HEK293 (cell line): Measurements from ENCODE around the gene CRABP2.

Experiments
- CTCF ChIA-PET: fragments of 350-600 bp; formaldehyde crosslinking; extraction: SDS; loops from one replicate; lab custom pipeline; 2021; ENCODE audit warnings: antibody characterized with exemption; lab: Yijun Ruan, JAX
- POLR2A ChIA-PET: fragments of 300-600 bp; formaldehyde crosslinking; extraction: SDS; loops from one replicate; lab custom pipeline; 2020; ENCODE audit warnings: antibody characterized with exemption, inconsistent platforms; lab: Yijun Ruan, JAX
- H3K27ac ChIP-seq: fragments of 200-500 bp; sonication (Bioruptor generic); 2 replicates; pipeline ENCODE4 v1.5.1; 2014; ENCODE audit warnings: low read depth, low read length, control low read depth, inconsistent platforms; ENCODE audit errors: extremely low read depth
- H3K36me3 ChIP-seq, 2 experiments: fragments of 200-500 bp in 1 of 2; sonication (Bioruptor generic) in 1 of 2; 1 replicate in 1 of 2; 2 replicates in 1 of 2; pipeline ENCODE4 v1.5.1; 2014 to 2017; ENCODE audit warnings: inconsistent platforms in 2 of 2, low read length in 2 of 2; ENCODE audit not compliant: control insufficient read depth in 2 of 2, insufficient read depth in 1 of 2
- H3K4me1 ChIP-seq: fragments of 200-500 bp; sonication (Bioruptor generic); 2 replicates; pipeline ENCODE4 v1.5.1; 2014; ENCODE audit warnings: mild to moderate bottlenecking, low read length, inconsistent platforms; ENCODE audit not compliant: control insufficient read depth, insufficient read depth
- H3K4me3 ChIP-seq: 2 replicates; pipeline ENCODE4 v1.5.1; 2011; ENCODE audit warnings: low read depth, mild to moderate bottlenecking, control low read depth, low read length, moderate library complexity
- H3K9me3 ChIP-seq: fragments of 200-500 bp; sonication (Bioruptor generic); 2 replicates; pipeline ENCODE4 v1.5.1; 2014; ENCODE audit warnings: low read depth, low read length, inconsistent platforms; ENCODE audit not compliant: control insufficient read depth, insufficient read depth
- GLIS1 ChIP-seq: fragments of 450-650 bp; formaldehyde crosslinking; IDR thresholded peaks from 2 replicates; pipeline ENCODE4 v1.5.1; 2016; ENCODE audit warnings: missing biosample characterization, missing genetic modification characterization
- GLIS2 ChIP-seq: fragments of 450-650 bp; formaldehyde crosslinking; IDR thresholded peaks from 2 replicates; pipeline ENCODE4 v1.5.1; 2016; ENCODE audit warnings: missing biosample characterization, missing genetic modification characterization
- KLF1 ChIP-seq: fragments of 450-650 bp; formaldehyde crosslinking; IDR thresholded peaks from 2 replicates; pipeline ENCODE4 v1.5.1; 2016; ENCODE audit warnings: missing biosample characterization, missing genetic modification characterization
- OSR2 ChIP-seq: fragments of 450-650 bp; formaldehyde crosslinking; IDR thresholded peaks from 2 replicates; pipeline ENCODE4 v1.5.1; 2016; ENCODE audit warnings: missing biosample characterization, missing genetic modification characterization
- ZBTB17 ChIP-seq: fragments of 450-650 bp; formaldehyde crosslinking; IDR thresholded peaks from 2 replicates; pipeline ENCODE4 v1.5.1; 2016; ENCODE audit warnings: missing biosample characterization, missing genetic modification characterization
- ZBTB48 ChIP-seq: fragments of 450-650 bp; formaldehyde crosslinking; IDR thresholded peaks from 2 replicates; pipeline ENCODE4 v1.5.1; 2016; ENCODE audit warnings: missing biosample characterization, missing genetic modification characterization
- ZBTB8A ChIP-seq: fragments of 450-650 bp; formaldehyde crosslinking; IDR thresholded peaks from 2 replicates; pipeline ENCODE4 v1.5.1; 2016; ENCODE audit warnings: missing biosample characterization, missing genetic modification characterization
- ZIC2 ChIP-seq: fragments of 450-650 bp; formaldehyde crosslinking; IDR thresholded peaks from 2 replicates; pipeline ENCODE4 v1.5.1; 2016; ENCODE audit warnings: missing biosample characterization, missing genetic modification characterization
- ZNF114 ChIP-seq: fragments of 450-650 bp; formaldehyde crosslinking; IDR thresholded peaks from 2 replicates; pipeline ENCODE4 v1.5.0; 2017; ENCODE audit warnings: missing biosample characterization, missing genetic modification characterization
- ZNF138 ChIP-seq: fragments of 450-650 bp; formaldehyde crosslinking; IDR thresholded peaks from 2 replicates; pipeline ENCODE4 v1.5.1; 2016; ENCODE audit warnings: missing biosample characterization, missing genetic modification characterization, borderline replicate concordance
- ZNF19 ChIP-seq: fragments of 450-650 bp; formaldehyde crosslinking; IDR thresholded peaks from 2 replicates; pipeline ENCODE4; 2016; ENCODE audit warnings: missing biosample characterization, missing genetic modification characterization, low read depth
- ZNF248 ChIP-seq: fragments of 450-650 bp; formaldehyde crosslinking; IDR thresholded peaks from 2 replicates; pipeline ENCODE4 v1.5.1; 2017; ENCODE audit warnings: missing biosample characterization, missing genetic modification characterization
- ZNF501 ChIP-seq: fragments of 450-650 bp; formaldehyde crosslinking; IDR thresholded peaks from 2 replicates; pipeline ENCODE4 v1.5.1; 2016; ENCODE audit warnings: missing biosample characterization, missing genetic modification characterization
- ZXDB ChIP-seq: fragments of 450-650 bp; formaldehyde crosslinking; IDR thresholded peaks from 2 replicates; pipeline ENCODE4 v1.5.1; 2016; ENCODE audit warnings: missing biosample characterization, missing genetic modification characterization
- TF ChIP-seq, protein P1 (sequence below): fragments of 450-650 bp; formaldehyde crosslinking; conservative IDR thresholded peaks from 2 replicates; pipeline ENCODE4 v1.5.1; 2016; ENCODE audit warnings: low read depth, missing biosample characterization, missing genetic modification characterization
- TF ChIP-seq, protein P2 (sequence below): fragments of 450-650 bp; formaldehyde crosslinking; IDR thresholded peaks from 2 replicates; pipeline ENCODE4 v1.5.1; 2016; ENCODE audit warnings: missing biosample characterization, missing genetic modification characterization
- TF ChIP-seq, protein P3 (sequence below): fragments of 450-650 bp; formaldehyde crosslinking; IDR thresholded peaks from 2 replicates; pipeline ENCODE4 v1.5.1; 2017; ENCODE audit warnings: missing biosample characterization, missing genetic modification characterization

The CRABP2 gene

DNA sequence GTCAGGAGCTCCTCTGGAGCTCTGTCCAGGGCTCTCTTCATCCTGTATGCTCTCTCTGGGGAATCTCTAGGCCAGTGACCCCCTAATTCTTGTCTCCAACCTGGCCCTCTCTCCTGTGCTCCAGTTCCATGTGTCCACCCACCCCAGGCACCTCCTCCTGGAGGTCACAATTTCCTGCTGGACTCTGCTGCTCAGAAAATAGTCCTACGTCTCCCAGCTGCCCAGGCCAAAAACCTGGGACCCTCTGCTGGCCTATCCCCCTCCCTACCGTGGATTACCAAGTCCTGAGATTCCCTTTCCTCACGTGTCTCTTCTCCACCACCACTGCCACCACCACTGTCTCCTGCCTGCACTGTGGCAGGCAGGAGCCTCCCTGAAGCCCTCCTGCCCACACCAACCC is 39.8 kb downstream of the CRABP2 start (continued):
- TF ChIP-seq, protein P1, sequence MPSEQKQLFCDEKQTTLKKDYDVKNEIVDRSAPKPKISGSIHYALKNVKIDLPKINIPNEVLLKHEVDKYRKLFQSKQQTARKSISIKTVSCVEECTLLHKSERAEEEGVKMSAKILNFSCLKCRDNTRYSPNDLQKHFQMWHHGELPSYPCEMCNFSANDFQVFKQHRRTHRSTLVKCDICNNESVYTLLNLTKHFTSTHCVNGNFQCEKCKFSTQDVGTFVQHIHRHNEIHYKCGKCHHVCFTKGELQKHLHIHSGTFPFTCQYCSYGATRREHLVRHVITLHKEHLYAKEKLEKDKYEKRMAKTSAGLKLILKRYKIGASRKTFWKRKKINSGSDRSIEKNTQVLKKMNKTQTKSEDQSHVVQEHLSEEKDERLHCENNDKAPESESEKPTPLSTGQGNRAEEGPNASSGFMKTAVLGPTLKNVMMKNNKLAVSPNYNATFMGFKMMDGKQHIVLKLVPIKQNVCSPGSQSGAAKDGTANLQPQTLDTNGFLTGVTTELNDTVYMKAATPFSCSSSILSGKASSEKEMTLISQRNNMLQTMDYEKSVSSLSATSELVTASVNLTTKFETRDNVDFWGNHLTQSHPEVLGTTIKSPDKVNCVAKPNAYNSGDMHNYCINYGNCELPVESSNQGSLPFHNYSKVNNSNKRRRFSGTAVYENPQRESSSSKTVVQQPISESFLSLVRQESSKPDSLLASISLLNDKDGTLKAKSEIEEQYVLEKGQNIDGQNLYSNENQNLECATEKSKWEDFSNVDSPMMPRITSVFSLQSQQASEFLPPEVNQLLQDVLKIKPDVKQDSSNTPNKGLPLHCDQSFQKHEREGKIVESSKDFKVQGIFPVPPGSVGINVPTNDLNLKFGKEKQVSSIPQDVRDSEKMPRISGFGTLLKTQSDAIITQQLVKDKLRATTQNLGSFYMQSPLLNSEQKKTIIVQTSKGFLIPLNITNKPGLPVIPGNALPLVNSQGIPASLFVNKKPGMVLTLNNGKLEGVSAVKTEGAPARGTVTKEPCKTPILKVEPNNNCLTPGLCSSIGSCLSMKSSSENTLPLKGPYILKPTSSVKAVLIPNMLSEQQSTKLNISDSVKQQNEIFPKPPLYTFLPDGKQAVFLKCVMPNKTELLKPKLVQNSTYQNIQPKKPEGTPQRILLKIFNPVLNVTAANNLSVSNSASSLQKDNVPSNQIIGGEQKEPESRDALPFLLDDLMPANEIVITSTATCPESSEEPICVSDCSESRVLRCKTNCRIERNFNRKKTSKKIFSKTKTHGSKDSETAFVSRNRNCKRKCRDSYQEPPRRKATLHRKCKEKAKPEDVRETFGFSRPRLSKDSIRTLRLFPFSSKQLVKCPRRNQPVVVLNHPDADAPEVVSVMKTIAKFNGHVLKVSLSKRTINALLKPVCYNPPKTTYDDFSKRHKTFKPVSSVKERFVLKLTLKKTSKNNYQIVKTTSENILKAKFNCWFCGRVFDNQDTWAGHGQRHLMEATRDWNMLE (tag by site-specific recombination): no peak
- TF ChIP-seq ZNF138 (tag by site-specific recombination) (no peak), ZNF248 (no peak), ZNF19 (tag by site-specific recombination) (no peak), ZNF114 (tag by site-specific recombination) (no peak)
- TF ChIP-seq, protein P2, sequence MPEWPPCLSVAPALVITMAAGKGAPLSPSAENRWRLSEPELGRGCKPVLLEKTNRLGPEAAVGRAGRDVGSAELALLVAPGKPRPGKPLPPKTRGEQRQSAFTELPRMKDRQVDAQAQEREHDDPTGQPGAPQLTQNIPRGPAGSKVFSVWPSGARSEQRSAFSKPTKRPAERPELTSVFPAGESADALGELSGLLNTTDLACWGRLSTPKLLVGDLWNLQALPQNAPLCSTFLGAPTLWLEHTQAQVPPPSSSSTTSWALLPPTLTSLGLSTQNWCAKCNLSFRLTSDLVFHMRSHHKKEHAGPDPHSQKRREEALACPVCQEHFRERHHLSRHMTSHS: no peak

DNA sequence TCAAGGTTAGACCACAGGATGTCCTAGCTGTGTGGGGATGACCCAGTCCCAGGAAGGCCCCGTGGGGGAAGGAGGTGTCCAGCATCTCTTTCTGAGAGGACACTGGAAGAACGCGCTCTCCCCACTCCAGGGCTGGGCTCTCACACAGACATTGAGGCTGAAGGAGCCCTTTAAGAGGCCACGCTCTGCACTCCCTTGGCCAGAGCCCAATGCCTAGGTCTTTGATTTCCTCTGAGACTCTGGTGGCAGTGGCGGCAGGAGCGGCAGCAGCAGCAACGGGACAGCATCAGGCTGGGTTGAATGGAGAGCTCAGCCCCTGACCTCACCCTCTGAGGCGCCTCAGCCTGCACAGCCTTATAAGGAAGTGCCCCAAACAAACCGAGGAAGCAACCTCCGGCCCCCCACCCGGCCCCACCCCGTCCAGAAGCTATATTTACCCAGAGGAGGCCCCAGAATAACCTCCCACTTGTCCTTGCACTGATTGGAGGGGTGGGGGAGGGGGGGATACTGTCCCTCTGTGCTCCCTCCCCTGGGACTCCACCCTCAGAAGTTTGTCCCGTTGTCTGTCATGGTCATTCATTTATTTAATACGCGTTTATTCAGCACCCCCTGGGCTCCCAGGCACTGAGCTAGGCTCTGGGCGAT is 40.5 kb downstream of the CRABP2 start:
- Histone ChIP-seq H3K4me3 (no peak overlapping the region), H3K9me3 (no peaks in the 10 kb centered on the region)
- POLR2A ChIA-PET: interaction anchor here (0.5 to 2.6 kb wide), 7 partner anchors 9 to 708 kb away, joined by 3 to 16 read pairs (median 5); partner anchors contain the start of genes ISG20L2, METTL25B and NES
- CTCF ChIA-PET: interaction anchor here (0.6 to 15.2 kb wide), 9 partner anchors 17 to 57 kb away, joined by 3 to 564 read pairs (median 4); partner anchors contain the start of genes HAPLN2 and NES
- TF ChIP-seq ZNF501 (no peak), ZBTB17 (0 out of 2 replicates have a peak, but pooled peaks have one; percentile 6), ZNF19 (tag by site-specific recombination) (no peak), OSR2 (peak; percentile 43; the same call in 1 of the 2 replicates), ZXDB (no peak), ZIC2 (tag by site-specific recombination) (0 out of 2 replicates have a peak, but pooled peaks have one; percentile 1), ZBTB8A (tag by site-specific recombination) (peak; percentile 67), KLF1 (tag by site-specific recombination) (peak; percentile 10; the same call in 1 of the 2 replicates), GLIS1 (peak; percentile 57), ZBTB48 (peak; percentile 66; the same call in 1 of the 2 replicates), GLIS2 (tag by site-specific recombination) (0 out of 2 replicates have a peak, but pooled peaks have one; percentile 13)
- TF ChIP-seq, protein P3, sequence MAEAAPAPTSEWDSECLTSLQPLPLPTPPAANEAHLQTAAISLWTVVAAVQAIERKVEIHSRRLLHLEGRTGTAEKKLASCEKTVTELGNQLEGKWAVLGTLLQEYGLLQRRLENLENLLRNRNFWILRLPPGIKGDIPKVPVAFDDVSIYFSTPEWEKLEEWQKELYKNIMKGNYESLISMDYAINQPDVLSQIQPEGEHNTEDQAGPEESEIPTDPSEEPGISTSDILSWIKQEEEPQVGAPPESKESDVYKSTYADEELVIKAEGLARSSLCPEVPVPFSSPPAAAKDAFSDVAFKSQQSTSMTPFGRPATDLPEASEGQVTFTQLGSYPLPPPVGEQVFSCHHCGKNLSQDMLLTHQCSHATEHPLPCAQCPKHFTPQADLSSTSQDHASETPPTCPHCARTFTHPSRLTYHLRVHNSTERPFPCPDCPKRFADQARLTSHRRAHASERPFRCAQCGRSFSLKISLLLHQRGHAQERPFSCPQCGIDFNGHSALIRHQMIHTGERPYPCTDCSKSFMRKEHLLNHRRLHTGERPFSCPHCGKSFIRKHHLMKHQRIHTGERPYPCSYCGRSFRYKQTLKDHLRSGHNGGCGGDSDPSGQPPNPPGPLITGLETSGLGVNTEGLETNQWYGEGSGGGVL (tag by site-specific recombination): peak; percentile 66
- TF ChIP-seq, protein P2: no peak
- TF ChIP-seq, all 188 proteins: peak for 9
- Histone ChIP-seq H3K4me1 (peaks cover 9% of the 10 kb centered on the region; the same call in 1 of the 2 replicates), H3K36me3 (no peaks in the 10 kb centered on the region), H3K27ac (no peak overlapping the region)
